Hematopoietic multipotent progenitor cell treated with erythropoietin and hydrocortisone succinate and interleukin-3 and kit ligand, for 6 days (in vitro differentiated cells): ENCODE measurements around the gene ACSS2.
"Not testable (repeated sequence)": the region's sequence is repeated elsewhere in the genome, so short reads cannot be mapped to it uniquely, and the experiment has no call there.

ENCODE experiments used
- DNase-seq: peaks from one replicate; pipeline ENCODE4 v3.0.0-alpha.2; 2015

ACSS2 gene

GRCh38 chr20:34874094-34874654 is 2.2 kb upstream of the ACSS2 start:
- DNase-seq: peak; percentile 93

GRCh38 chr20:34875642-34876405 is 588 bp upstream of the ACSS2 start:
- peak; percentile 99 for DNase-seq

GRCh38 chr20:34880215-34880850 is 3.9 kb downstream of the ACSS2 start:
- no peak for DNase-seq

GRCh38 chr20:34880971-34881370 is 4.6 kb downstream of the ACSS2 start:
- not testable (repeated sequence) for DNase-seq

- DNase-seq: no peak
These were observed 5.3 kb downstream of the ACSS2 start for GRCh38 chr20:34881689-34882088.

- DNase-seq: no peak
These were observed 6.8 kb downstream of the ACSS2 start for GRCh38 chr20:34883087-34883688.

GRCh38 chr20:34883809-34884208 is 7.4 kb downstream of the ACSS2 start:
- DNase-seq: no peak

- DNase-seq: no peak
These were observed 7.8 kb downstream of the ACSS2 start for GRCh38 chr20:34884260-34884659.

GRCh38 chr20:34886122-34886521 is 9.7 kb downstream of the ACSS2 start:
- DNase-seq: no peak

- DNase-seq: no peak
These were observed 10.6 kb downstream of the ACSS2 start for GRCh38 chr20:34887023-34887422.

GRCh38 chr20:34888468-34888867 is 12.1 kb downstream of the ACSS2 start:
- peak; percentile 79 for DNase-seq

- DNase-seq: peak; percentile 56
These were observed 15.0 kb downstream of the ACSS2 start for GRCh38 chr20:34891166-34892062.

GRCh38 chr20:34892671-34893070 is 16.3 kb downstream of the ACSS2 start:
- no peak for DNase-seq

GRCh38 chr20:34894723-34895122 is 18.3 kb downstream of the ACSS2 start:
- no peak for DNase-seq

- DNase-seq: no peak
These were observed 19.1 kb downstream of the ACSS2 start for GRCh38 chr20:34895465-34895864.

GRCh38 chr20:34896086-34896621 is 19.7 kb downstream of the ACSS2 start:
- DNase-seq: no peak

GRCh38 chr20:34898129-34898528 is 21.7 kb downstream of the ACSS2 start:
- DNase-seq: not testable (repeated sequence)

GRCh38 chr20:34898731-34899130 is 22.3 kb downstream of the ACSS2 start:
- not testable (repeated sequence) for DNase-seq

- peak; percentile 71 for DNase-seq
These were observed 27.8 kb downstream of the ACSS2 start for GRCh38 chr20:34904202-34904621.

- peak; percentile 76 for DNase-seq
These were observed 31.4 kb downstream of the ACSS2 start for GRCh38 chr20:34907616-34908469.

- DNase-seq: no peak
These were observed 38.7 kb downstream of the ACSS2 start for GRCh38 chr20:34915131-34915530.
